WTC11 (cell line): ENCODE measurements around the gene KRTAP10-7. TPM values are rescaled to one million over a fixed set of nuclear protein-coding genes. Genes with fewer than 3 reads are reported as not detected.

ENCODE experiments used
- ATAC-seq: fragments of 200-7000 bp; cut with Tn5 transposase; 2 replicates; pipeline ENCODE4 v1.10.0; 2021; ENCODE audit warnings: mild to moderate bottlenecking, moderate library complexity
- CTCF ChIA-PET: fragments of 300-600 bp; sonication (Branson Sonifier 250); formaldehyde crosslinking; loops from one replicate; lab custom pipeline; 2021; ENCODE audit warnings: antibody characterized with exemption; lab: Charles Lee
- POLR2A ChIA-PET: fragments of 350-600 bp; sonication (Branson Sonifier 250); formaldehyde crosslinking; loops from one replicate; lab custom pipeline; 2021; ENCODE audit warnings: antibody characterized with exemption; lab: Charles Lee
- DNase-seq: peaks from one replicate; pipeline ENCODE4 v3.0.0; 2021; ENCODE audit warnings: low spot score
- H3K27ac Mint-ChIP-seq: 2 replicates; pipeline ENCODE4 v1.8.0; 2021; ENCODE audit warnings: mixed read lengths
- H3K27me3 Mint-ChIP-seq: 2 replicates; pipeline ENCODE4 v1.8.0; 2021; ENCODE audit warnings: low read depth, mild to moderate bottlenecking, moderate library complexity, mixed read lengths
- H3K36me3 Mint-ChIP-seq: 2 replicates; pipeline ENCODE4 v1.8.0; 2021; ENCODE audit warnings: mixed read lengths
- H3K4me1 Mint-ChIP-seq: 2 replicates; pipeline ENCODE4 v1.8.0; 2022; ENCODE audit warnings: mixed read lengths
- H3K4me3 Mint-ChIP-seq: 2 replicates; pipeline ENCODE4 v1.8.0; 2021; ENCODE audit warnings: mild to moderate bottlenecking, moderate library complexity, mixed read lengths
- H3K9me3 Mint-ChIP-seq: 2 replicates; pipeline ENCODE4 v1.8.0; 2021; ENCODE audit warnings: mixed read lengths
- E2F5 ChIP-seq: sonication (generic); formaldehyde crosslinking; IDR thresholded peaks from 2 replicates; pipeline ENCODE4 v1.8.1; 2022; ENCODE audit warnings: mild to moderate bottlenecking, moderate library complexity, missing genetic modification reagents
- ELF4 ChIP-seq: sonication (generic); formaldehyde crosslinking; IDR thresholded peaks from 2 replicates; pipeline ENCODE4 v1.8.1; 2022; ENCODE audit warnings: low read depth, mild to moderate bottlenecking, moderate library complexity, missing genetic modification reagents
- FOXK1 ChIP-seq: sonication (generic); formaldehyde crosslinking; IDR thresholded peaks from 2 replicates; pipeline ENCODE4 v1.8.0; 2022; ENCODE audit warnings: mild to moderate bottlenecking, moderate library complexity, missing genetic modification reagents
- HMGA2 ChIP-seq: fragments of 250-450 bp; sonication (Bioruptor Pico); IDR thresholded peaks from 2 replicates; pipeline ENCODE4 v1.4.0; 2021; ENCODE audit warnings: mild to moderate bottlenecking, moderate library complexity
- JUN ChIP-seq: sonication (generic); formaldehyde crosslinking; IDR thresholded peaks from 2 replicates; pipeline ENCODE4 v1.8.0; 2023; ENCODE audit warnings: mild to moderate bottlenecking, missing genetic modification reagents
- KAT7 ChIP-seq: sonication (generic); formaldehyde crosslinking; IDR thresholded peaks from 2 replicates; pipeline ENCODE4 v1.8.1; 2023; ENCODE audit warnings: missing genetic modification reagents, mild to moderate bottlenecking, borderline replicate concordance
- MAX ChIP-seq: sonication (generic); formaldehyde crosslinking; IDR thresholded peaks from 2 replicates; pipeline ENCODE4 v1.8.0; 2022; ENCODE audit warnings: mild to moderate bottlenecking, missing genetic modification reagents
- NFYB ChIP-seq: sonication (generic); formaldehyde crosslinking; conservative IDR thresholded peaks from 2 replicates; pipeline ENCODE4 v1.8.0; 2022; ENCODE audit warnings: low read depth, missing genetic modification reagents
- NR1H2 ChIP-seq: sonication (generic); formaldehyde crosslinking; IDR thresholded peaks from 2 replicates; pipeline ENCODE4 v1.9.0; 2021; ENCODE audit warnings: mild to moderate bottlenecking, moderate library complexity, missing genetic modification reagents
- OVOL2 ChIP-seq: fragments of 250-450 bp; sonication (Bioruptor Pico); IDR thresholded peaks from 2 replicates; pipeline ENCODE4 v1.9.0; 2021; ENCODE audit warnings: mild to moderate bottlenecking, borderline replicate concordance
- PRDM15 ChIP-seq: sonication (generic); formaldehyde crosslinking; IDR thresholded peaks from 2 replicates; pipeline ENCODE4 v1.8.0; 2022; ENCODE audit warnings: missing genetic modification reagents
- SOX15 ChIP-seq: fragments of 250-450 bp; sonication (Bioruptor Pico); IDR thresholded peaks from 2 replicates; pipeline ENCODE4 v1.9.0; 2021; ENCODE audit warnings: mild to moderate bottlenecking
- TEAD1 ChIP-seq: sonication (generic); formaldehyde crosslinking; IDR thresholded peaks from 2 replicates; pipeline ENCODE4 v1.8.0; 2022; ENCODE audit warnings: mild to moderate bottlenecking, missing genetic modification reagents
- USF2 ChIP-seq: sonication (generic); formaldehyde crosslinking; IDR thresholded peaks from 2 replicates; pipeline ENCODE4 v1.8.1; 2023; ENCODE audit warnings: mild to moderate bottlenecking, missing genetic modification reagents, moderate library complexity
- ZBTB43 ChIP-seq: sonication (generic); formaldehyde crosslinking; IDR thresholded peaks from 2 replicates; pipeline ENCODE4 v1.8.1; 2023; ENCODE audit warnings: mild to moderate bottlenecking, missing genetic modification reagents
- ZMAT4 ChIP-seq: fragments of 250-450 bp; sonication (Bioruptor Pico); IDR thresholded peaks from 2 replicates; pipeline ENCODE4 v1.9.0; 2021; ENCODE audit warnings: mild to moderate bottlenecking
- ZNF121 ChIP-seq: sonication (generic); formaldehyde crosslinking; IDR thresholded peaks from 2 replicates; pipeline ENCODE4 v1.8.0; 2023; ENCODE audit warnings: missing genetic modification reagents
- ZNF219 ChIP-seq: sonication (generic); formaldehyde crosslinking; IDR thresholded peaks from 2 replicates; pipeline ENCODE4 v1.8.0; 2023; ENCODE audit warnings: missing genetic modification reagents, mild to moderate bottlenecking, borderline replicate concordance
- ZNF396 ChIP-seq: fragments of 250-450 bp; sonication (Bioruptor Pico); IDR thresholded peaks from 2 replicates; pipeline ENCODE4 v1.8.0; 2021; ENCODE audit warnings: mild to moderate bottlenecking, moderate library complexity, borderline replicate concordance
- total RNA-seq: library from RNA; stranded (reverse); gene quantifications from 3 replicates; pipeline ENCODE4 v1.2.3, GENCODE V29; 2021

KRTAP10-7 gene
- total RNA-seq, 1 experiment from 2014 or later, result not detected

GRCh38 chr21:44558695-44559094 is 41.7 kb upstream of the KRTAP10-7 start, which contains the start of gene KRTAP10-3 (continued):
- no peak for TF ChIP-seq ZBTB43
- no peak for TF ChIP-seq NFYB
- TF ChIP-seq JUN, result no peak
- TF ChIP-seq, all 79 proteins: peak for 0

GRCh38 chr21:44564099-44564498 is 36.3 kb upstream of the KRTAP10-7 start:
- ChIA-PET CTCF (no interaction called here), POLR2A (no interaction called here)
- H3K4me1 Mint-ChIP-seq, result no peaks in the 10 kb centered on the region
- DNase-seq (no peak), ATAC-seq (no peak)
- H3K27me3 Mint-ChIP-seq, result no peaks in the 10 kb centered on the region; the same call in none of the 2 replicates
- no peaks in the 10 kb centered on the region for H3K36me3 Mint-ChIP-seq
- no peak overlapping the region for H3K27ac Mint-ChIP-seq
- TF ChIP-seq E2F5 (CRISPR knock-in tag), result no peak
- no peak for TF ChIP-seq TEAD1 (CRISPR knock-in tag)
- no peak for TF ChIP-seq ZNF121 (CRISPR knock-in tag)
- no peak for TF ChIP-seq ZMAT4 (CRISPR knock-in tag)
- no peak for TF ChIP-seq ZNF219 (CRISPR knock-in tag)
- no peak for TF ChIP-seq HMGA2 (CRISPR knock-in tag)
- no peak for TF ChIP-seq OVOL2 (CRISPR knock-in tag)
- no peak for TF ChIP-seq FOXK1 (CRISPR knock-in tag)
- TF ChIP-seq MAX (CRISPR knock-in tag), result no peak
- TF ChIP-seq SOX15 (CRISPR knock-in tag), result no peak
- no peak for TF ChIP-seq PRDM15
- TF ChIP-seq ELF4 (CRISPR knock-in tag), result no peak
- TF ChIP-seq ZNF396, result no peak
- no peak for TF ChIP-seq KAT7 (CRISPR knock-in tag)
- TF ChIP-seq NR1H2, result no peak
- TF ChIP-seq USF2, result no peak
- H3K4me3 Mint-ChIP-seq, result no peak overlapping the region
- H3K9me3 Mint-ChIP-seq, result peaks cover 10% of the 10 kb centered on the region
